Neutrophil (primary cell): Measurements from ENCODE around the gene STK11.

ENCODE experiments used
- H3K27ac ChIP-seq: fragments of 200-600 bp; sonication (generic); 2 replicates; pipeline ENCODE4 v1.5.1; 2016; ENCODE audit warnings: mild to moderate bottlenecking, moderate library complexity
- H3K27me3 ChIP-seq: fragments of 200-600 bp; sonication (generic); 2 replicates; pipeline ENCODE4 v1.6.0; 2016; ENCODE audit warnings: mild to moderate bottlenecking
- H3K36me3 ChIP-seq: fragments of 200-600 bp; sonication (generic); 2 replicates; pipeline ENCODE4 v1.5.1; 2017
- H3K4me1 ChIP-seq, 2 experiments: fragments of 200-600 bp in 1 of 2; sonication (generic) in 1 of 2; 1 replicate in 1 of 2; 2 replicates in 1 of 2; pipeline versions ENCODE4 v1.5.1 to v1.6.1; 2013 to 2016; ENCODE audit warnings: low read depth in 1 of 2, low read length in 1 of 2, mild to moderate bottlenecking in 1 of 2, moderate library complexity in 1 of 2; ENCODE audit not compliant: control insufficient read depth in 1 of 2, insufficient read depth in 1 of 2
- H3K4me3 ChIP-seq, 2 experiments: fragments of 200-600 bp in 1 of 2; sonication (generic) in 1 of 2; 1 replicate in 1 of 2; 2 replicates in 1 of 2; pipeline ENCODE4 v1.5.1; 2013 to 2016; ENCODE audit warnings: low read depth in 1 of 2, low read length in 1 of 2, mild to moderate bottlenecking in 1 of 2, moderate library complexity in 1 of 2
- H3K9me3 ChIP-seq: fragments of 200-600 bp; sonication (generic); 2 replicates; pipeline ENCODE4 v1.5.1; 2016
- TF ChIP-seq, protein P1 (sequence below): fragments of 200-600 bp; sonication (generic); IDR thresholded peaks from 2 replicates; pipeline ENCODE4 v1.5.1; 2016; ENCODE audit warnings: antibody characterized with exemption

STK11 gene

DNA sequence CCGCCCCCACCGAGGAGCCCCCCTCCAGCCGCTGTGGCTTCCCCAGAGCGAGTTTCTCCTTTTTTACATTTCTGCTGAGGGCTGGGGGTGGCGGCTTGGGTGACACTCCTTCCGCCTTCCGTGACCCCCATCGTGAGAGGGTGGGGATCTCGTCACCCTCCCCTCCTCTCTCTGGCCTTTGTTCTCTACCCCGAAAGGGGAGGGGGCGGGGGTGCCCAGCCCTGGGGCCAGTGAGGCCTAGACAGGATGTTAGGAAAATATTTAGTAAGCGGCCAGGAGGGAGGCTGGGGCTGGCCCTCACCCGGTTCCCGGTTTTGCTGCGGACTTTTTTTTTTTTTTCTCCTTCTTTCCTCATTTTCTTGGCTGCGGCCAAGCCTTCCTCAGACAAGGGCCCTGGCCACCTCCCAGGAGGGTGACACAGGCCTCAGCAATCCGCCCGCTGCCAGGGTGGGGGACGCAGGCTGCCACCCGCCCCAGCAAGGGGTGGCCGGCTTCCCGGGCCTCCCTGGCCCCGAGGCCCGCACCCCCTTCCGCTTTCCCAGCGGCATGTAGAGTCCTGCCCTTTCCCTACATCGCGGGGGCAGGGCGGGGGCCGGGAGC is 46.7 kb downstream of the STK11 start:
- H3K4me3 ChIP-seq: peak overlapping the region; percentile 75 to 98
- H3K9me3 ChIP-seq: peaks cover 14% of the 10 kb centered on the region
- H3K4me1 ChIP-seq: peaks cover 46 to 54% of the 10 kb centered on the region in 2 experiments
- peaks cover 73% of the 10 kb centered on the region for H3K36me3 ChIP-seq
- TF ChIP-seq, protein P1, sequence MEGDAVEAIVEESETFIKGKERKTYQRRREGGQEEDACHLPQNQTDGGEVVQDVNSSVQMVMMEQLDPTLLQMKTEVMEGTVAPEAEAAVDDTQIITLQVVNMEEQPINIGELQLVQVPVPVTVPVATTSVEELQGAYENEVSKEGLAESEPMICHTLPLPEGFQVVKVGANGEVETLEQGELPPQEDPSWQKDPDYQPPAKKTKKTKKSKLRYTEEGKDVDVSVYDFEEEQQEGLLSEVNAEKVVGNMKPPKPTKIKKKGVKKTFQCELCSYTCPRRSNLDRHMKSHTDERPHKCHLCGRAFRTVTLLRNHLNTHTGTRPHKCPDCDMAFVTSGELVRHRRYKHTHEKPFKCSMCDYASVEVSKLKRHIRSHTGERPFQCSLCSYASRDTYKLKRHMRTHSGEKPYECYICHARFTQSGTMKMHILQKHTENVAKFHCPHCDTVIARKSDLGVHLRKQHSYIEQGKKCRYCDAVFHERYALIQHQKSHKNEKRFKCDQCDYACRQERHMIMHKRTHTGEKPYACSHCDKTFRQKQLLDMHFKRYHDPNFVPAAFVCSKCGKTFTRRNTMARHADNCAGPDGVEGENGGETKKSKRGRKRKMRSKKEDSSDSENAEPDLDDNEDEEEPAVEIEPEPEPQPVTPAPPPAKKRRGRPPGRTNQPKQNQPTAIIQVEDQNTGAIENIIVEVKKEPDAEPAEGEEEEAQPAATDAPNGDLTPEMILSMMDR: no peak
- H3K27ac ChIP-seq: peak overlapping the region; percentile 100
- no peaks in the 10 kb centered on the region for H3K27me3 ChIP-seq

DNA sequence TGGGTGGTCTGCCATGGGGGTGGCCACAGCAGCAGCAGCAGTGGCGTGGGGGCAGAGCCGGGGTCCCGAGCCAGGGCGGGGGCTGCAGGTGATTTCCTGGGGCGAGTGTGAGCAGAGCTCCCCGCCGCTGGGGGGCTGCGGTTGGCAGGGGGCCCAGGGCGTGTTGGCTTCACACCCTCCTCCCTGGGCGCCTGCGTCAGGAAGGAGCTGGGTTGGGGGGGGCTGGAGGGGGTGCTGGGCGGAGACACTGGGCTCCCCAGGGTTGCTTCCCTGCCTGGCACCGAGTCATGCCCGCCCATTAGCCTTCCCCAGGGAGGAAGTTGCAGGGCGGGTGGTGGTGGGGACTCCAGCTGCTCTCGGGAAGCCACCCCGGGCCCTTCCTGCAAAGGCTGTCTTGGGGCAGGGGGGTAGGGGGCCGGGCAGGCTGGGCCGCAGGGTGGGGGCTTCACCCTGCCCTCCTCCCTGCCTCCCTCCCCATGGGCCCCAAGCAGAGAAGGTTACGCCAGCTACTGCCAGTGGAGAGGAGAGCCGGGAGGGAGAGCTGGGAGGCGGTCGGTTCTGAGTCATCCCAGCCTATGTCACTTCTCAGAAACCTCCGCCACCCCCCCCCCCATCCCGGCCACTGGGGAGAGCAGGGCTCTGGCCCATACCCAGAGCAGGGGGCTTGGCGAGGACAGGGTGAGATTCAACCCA is 47.4 kb downstream of the STK11 start:
- peak overlapping the region; percentile 100 for H3K27ac ChIP-seq
- peaks cover 79% of the 10 kb centered on the region for H3K36me3 ChIP-seq
- TF ChIP-seq, protein P1: peak; percentile 55
- peaks cover 14% of the 10 kb centered on the region for H3K9me3 ChIP-seq
- no peaks in the 10 kb centered on the region for H3K27me3 ChIP-seq
- peak overlapping the region; percentile 75 to 98 for H3K4me3 ChIP-seq
- H3K4me1 ChIP-seq: peaks cover 46 to 54% of the 10 kb centered on the region in 2 experiments

DNA sequence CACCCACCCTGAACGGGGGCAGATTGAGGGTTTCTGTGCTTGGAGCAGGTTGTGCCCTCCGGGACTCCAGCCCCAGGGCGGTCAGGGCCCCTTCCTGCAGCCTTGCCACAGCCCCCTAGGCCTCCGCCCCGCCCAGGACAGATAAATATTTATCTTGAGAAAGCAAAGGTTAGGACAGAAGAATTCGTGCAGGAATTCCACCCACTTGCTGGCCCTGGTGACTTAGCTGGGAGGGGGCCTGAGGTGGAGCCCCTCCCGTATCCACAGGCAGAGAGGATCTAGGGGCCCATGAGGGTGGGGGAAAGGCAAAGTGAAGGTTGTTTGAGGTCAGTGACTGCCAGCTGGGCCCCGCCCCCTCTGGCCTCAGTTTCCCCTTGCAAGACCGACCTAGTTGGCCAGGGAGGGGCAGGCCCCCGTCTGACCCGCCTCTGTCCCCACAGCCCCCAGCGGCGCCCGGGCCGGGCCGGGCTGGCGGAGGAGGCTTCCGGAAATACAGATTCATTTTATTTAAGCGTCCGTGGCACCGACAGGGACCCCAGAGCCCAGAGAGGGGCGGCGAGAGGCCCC is 48.0 kb downstream of the STK11 start:
- H3K36me3 ChIP-seq: peaks cover 85% of the 10 kb centered on the region
- H3K27me3 ChIP-seq: no peaks in the 10 kb centered on the region
- H3K4me1 ChIP-seq: peaks cover 52 to 54% of the 10 kb centered on the region in 2 experiments
- TF ChIP-seq, protein P1: no peak
- H3K4me3 ChIP-seq: peak overlapping the region; percentile 75 to 98
- peak overlapping the region; percentile 100 for H3K27ac ChIP-seq
- peaks cover 14% of the 10 kb centered on the region for H3K9me3 ChIP-seq

DNA sequence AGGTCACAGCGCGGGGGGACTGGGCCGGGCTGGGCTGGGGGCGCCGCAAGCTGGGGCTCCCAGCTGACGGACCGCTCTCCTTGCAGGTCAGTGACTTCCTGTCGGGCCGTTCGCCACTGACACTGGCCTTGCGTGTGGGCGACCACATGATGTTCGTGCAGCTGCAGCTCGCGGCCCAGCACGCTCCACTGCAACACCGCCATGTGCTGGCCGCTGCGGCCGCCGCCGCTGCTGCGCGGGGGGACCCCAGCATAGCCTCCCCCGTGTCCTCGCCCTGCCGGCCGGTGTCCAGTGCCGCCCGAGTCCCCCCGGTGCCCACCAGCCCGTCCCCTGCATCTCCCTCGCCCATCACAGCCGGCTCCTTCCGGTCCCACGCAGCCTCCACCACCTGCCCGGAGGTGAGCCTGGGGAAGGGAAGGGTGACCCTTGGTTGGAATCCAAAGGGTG is 48.5 kb downstream of the STK11 start:
- H3K4me3 ChIP-seq: peak overlapping the region; percentile 75 to 98
- H3K9me3 ChIP-seq: peaks cover 14% of the 10 kb centered on the region
- H3K27ac ChIP-seq: peak overlapping the region; percentile 100
- TF ChIP-seq, protein P1: no peak
- H3K36me3 ChIP-seq: peaks cover 90% of the 10 kb centered on the region
- H3K4me1 ChIP-seq: peaks cover 57 to 59% of the 10 kb centered on the region in 2 experiments
- no peaks in the 10 kb centered on the region for H3K27me3 ChIP-seq

DNA sequence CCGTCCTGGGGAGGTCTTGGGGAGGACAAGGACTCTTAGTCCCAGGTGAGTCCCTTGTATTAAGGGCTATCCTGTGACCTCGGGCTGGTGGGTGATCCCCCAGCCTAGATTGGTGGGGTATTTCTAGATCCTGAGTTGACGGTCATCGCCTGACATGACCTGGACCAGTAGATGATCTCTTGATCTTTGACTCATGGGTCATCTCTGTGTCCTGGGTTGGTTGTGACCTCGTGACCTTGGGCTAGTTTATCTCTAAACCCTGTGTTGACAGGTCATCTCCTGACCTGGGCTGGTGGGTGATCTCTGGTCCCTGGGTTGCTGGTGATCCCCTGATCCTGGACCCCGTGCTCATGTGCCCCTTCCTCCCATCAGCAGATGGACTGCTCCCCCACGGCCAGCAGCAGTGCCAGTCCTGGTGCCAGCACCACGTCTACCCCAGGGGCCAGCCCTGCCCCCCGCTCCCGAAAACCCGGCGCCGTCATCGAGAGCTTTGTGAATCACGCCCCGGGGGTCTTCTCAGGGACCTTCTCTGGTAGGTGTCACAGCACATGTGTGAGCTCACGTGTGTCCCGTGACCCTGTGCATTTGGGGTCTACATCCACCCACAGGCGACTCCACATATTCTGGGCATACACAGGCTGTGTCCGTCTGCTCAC is 49.1 kb downstream of the STK11 start:
- TF ChIP-seq, protein P1: no peak
- Histone ChIP-seq H3K36me3 (peaks cover 96% of the 10 kb centered on the region), H3K4me1 (peaks cover 62 to 65% of the 10 kb centered on the region in 2 experiments), H3K27me3 (no peaks in the 10 kb centered on the region), H3K4me3 (peak overlapping the region; percentile 75 to 98), H3K9me3 (peaks cover 14% of the 10 kb centered on the region), H3K27ac (peak overlapping the region; percentile 100)
